Kidney epithelial cell (primary cell): Measurements from ENCODE around the gene ANKRD62. TPM values are rescaled to one million over a fixed set of nuclear protein-coding genes. Genes with fewer than 3 reads are reported as not detected.
A peak's percentile ranks its signal among the peaks of the same experiment; 100 is the strongest.

Experiments used
- DNase-seq: peaks from one replicate; pipeline ENCODE4 v3.0.0-alpha.2; 2010; ENCODE audit warnings: low read depth
- H3K27me3 ChIP-seq: 2 replicates; pipeline ENCODE4 v1.6.0; 2011; ENCODE audit warnings: low read length; ENCODE audit not compliant: control insufficient read depth, insufficient read depth
- H3K36me3 ChIP-seq: 2 replicates; pipeline ENCODE4 v1.5.1; 2011; ENCODE audit warnings: low read length; ENCODE audit not compliant: control insufficient read depth, insufficient read depth
- H3K4me3 ChIP-seq: 2 replicates; pipeline ENCODE4 v1.5.1; 2011; ENCODE audit warnings: low read depth, mild to moderate bottlenecking, control low read depth, low read length
- CTCF ChIP-seq: IDR thresholded peaks from 2 replicates; pipeline ENCODE4 v1.5.1; 2011; ENCODE audit warnings: mild to moderate bottlenecking, moderate library complexity, low read length, control low read depth, inconsistent platforms; ENCODE audit not compliant: insufficient read depth, poor library complexity, severe bottlenecking
- total RNA-seq: library from RNA; depleted of rRNA; stranded (reverse); fragments of >200 nt; gene quantifications from 2 replicates; pipeline ENCODE4 v1.2.3, GENCODE V29; 2015

Gene ANKRD62
- total RNA-seq, 1 donor from 2014 or later: not detected

- H3K4me3 ChIP-seq: no peak overlapping the region
- no peak for TF ChIP-seq CTCF
- H3K27me3 ChIP-seq: no peaks in the 10 kb centered on the region
- no peaks in the 10 kb centered on the region for H3K36me3 ChIP-seq
- DNase-seq: no peak
These were observed 60.7 kb downstream of the ANKRD62 start for GRCh38 chr18:12154361-12154760.

GRCh38 chr18:12155996-12156395, 62.4 kb downstream of the ANKRD62 start:
- Histone ChIP-seq H3K4me3 (no peak overlapping the region), H3K36me3 (no peaks in the 10 kb centered on the region), H3K27me3 (no peaks in the 10 kb centered on the region)
- no peak for TF ChIP-seq CTCF
- no peak for DNase-seq

GRCh38 chr18:12159446-12159845, 65.8 kb downstream of the ANKRD62 start:
- Histone ChIP-seq H3K4me3 (no peak overlapping the region), H3K27me3 (no peaks in the 10 kb centered on the region), H3K36me3 (no peaks in the 10 kb centered on the region)
- TF ChIP-seq CTCF: no peak
- peak; percentile 1 for DNase-seq

- H3K4me3 ChIP-seq: no peak overlapping the region
- no peaks in the 10 kb centered on the region for H3K27me3 ChIP-seq
- no peak for DNase-seq
- TF ChIP-seq CTCF: no peak
- H3K36me3 ChIP-seq: no peaks in the 10 kb centered on the region
These were observed 69.1 kb downstream of the ANKRD62 start for GRCh38 chr18:12162786-12163185.

GRCh38 chr18:12165038-12165768, 71.6 kb downstream of the ANKRD62 start:
- no peak for TF ChIP-seq CTCF
- no peaks in the 10 kb centered on the region for H3K36me3 ChIP-seq
- no peaks in the 10 kb centered on the region for H3K27me3 ChIP-seq
- DNase-seq: no peak
- no peak overlapping the region for H3K4me3 ChIP-seq

Other genes starting within 250 kb of the ANKRD62 start
- 95.4 and 96.9 TPM in 2 replicates for gene CHMP1B, start 242.4 kb upstream of the ANKRD62 start, total RNA-seq
- 23.5 and 26.6 TPM in 2 replicates for gene MPPE1, start 185.5 kb upstream of the ANKRD62 start, total RNA-seq
- 24.9 and 30.7 TPM in 2 replicates for gene IMPA2, start 112.3 kb upstream of the ANKRD62 start, total RNA-seq
- 2.0 and 7.1 TPM in 2 replicates for gene CIDEA, start 160.5 kb downstream of the ANKRD62 start, total RNA-seq
- gene TUBB6, start 214.4 kb downstream of the ANKRD62 start, total RNA-seq: 387 and 512 TPM in 2 replicates